ENCODE data around the gene ALS2CL.

- no peak for TF ChIP-seq POLR2A (IDR thresholded peaks at IDR 0.05; ENCODE audit: low read depth, low read length)
- no peak for TF ChIP-seq POLR2AphosphoS5 (IDR thresholded peaks at IDR 0.05; ENCODE audit: low read depth, low read length)
Measured at GRCh38 chr3:46619845-46620778, 73.4 kb downstream of the ALS2CL start.

Data from GM12892 (cell line).